Mesothelial cell of epicardium (in vitro differentiated cells): ENCODE data around the gene ZNF26. TPM values are rescaled to one million over a fixed set of nuclear protein-coding genes. Genes with fewer than 3 reads are reported as not detected.
A peak's percentile ranks its signal among the peaks of the same experiment; 100 is the strongest.

ENCODE experiments used
- DNase-seq, 2 experiments: peaks; one replicate each; pipeline ENCODE4 v3.0.0; 2021; ENCODE audit warnings: low spot score in 2 of 2; ENCODE audit not compliant: unreplicated experiment in 2 of 2
- H3K27ac Mint-ChIP-seq: 2 replicates; pipeline ENCODE4 v1.8.0; 2021; ENCODE audit warnings: mixed read lengths
- H3K27me3 Mint-ChIP-seq: 2 replicates; pipeline ENCODE4 v1.8.0; 2021; ENCODE audit warnings: low read depth, mixed read lengths
- H3K36me3 Mint-ChIP-seq: 2 replicates; pipeline ENCODE4 v1.8.0; 2021; ENCODE audit warnings: mixed read lengths
- H3K4me1 Mint-ChIP-seq: 2 replicates; pipeline ENCODE4 v1.8.0; 2021; ENCODE audit warnings: mixed read lengths
- H3K4me3 Mint-ChIP-seq: 2 replicates; pipeline ENCODE4 v1.8.0; 2021; ENCODE audit warnings: mild to moderate bottlenecking, moderate library complexity, mixed read lengths
- H3K9me3 Mint-ChIP-seq: 2 replicates; pipeline ENCODE4 v1.8.0; 2021; ENCODE audit warnings: mixed read lengths
- total RNA-seq: library from RNA; stranded (reverse); gene quantifications from 3 replicates; pipeline ENCODE4 v1.2.1, GENCODE V29; 2021
- TF ChIP-seq, protein P1 (sequence below): fragments of 200-600 bp; sonication (generic); IDR thresholded peaks from one replicate; pipeline ENCODE4 v1.5.0; 2021; ENCODE audit warnings: antibody characterized with exemption; ENCODE audit not compliant: unreplicated experiment

Gene ZNF26
- total RNA-seq, 1 donor from 2014 or later: 21.0 TPM

DNA sequence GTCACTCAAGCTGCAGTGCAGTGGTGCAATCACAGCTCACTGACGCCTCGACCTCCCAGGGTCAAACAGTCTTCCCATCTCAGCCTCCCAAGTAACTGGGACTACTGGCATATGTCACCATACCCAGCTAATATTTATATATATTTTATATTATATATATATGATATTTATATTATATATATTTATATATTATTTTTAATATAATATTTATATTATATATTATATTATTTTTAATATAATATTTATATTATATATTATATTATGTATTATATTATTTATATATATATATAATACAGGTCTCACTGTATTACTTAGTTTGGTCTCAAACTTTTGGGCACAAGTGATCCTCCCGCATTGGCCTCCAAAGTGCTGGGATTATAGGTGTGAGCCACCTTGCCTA lies 60.5 kb downstream of the ZNF26 start:
- Mint-ChIP-seq H3K27me3 (no peaks in the 10 kb centered on the region), H3K27ac (no peak overlapping the region), H3K4me3 (no peak overlapping the region), H3K9me3 (peaks cover 77% of the 10 kb centered on the region), H3K36me3 (peaks cover 91% of the 10 kb centered on the region), H3K4me1 (no peaks in the 10 kb centered on the region)
- TF ChIP-seq, protein P1, sequence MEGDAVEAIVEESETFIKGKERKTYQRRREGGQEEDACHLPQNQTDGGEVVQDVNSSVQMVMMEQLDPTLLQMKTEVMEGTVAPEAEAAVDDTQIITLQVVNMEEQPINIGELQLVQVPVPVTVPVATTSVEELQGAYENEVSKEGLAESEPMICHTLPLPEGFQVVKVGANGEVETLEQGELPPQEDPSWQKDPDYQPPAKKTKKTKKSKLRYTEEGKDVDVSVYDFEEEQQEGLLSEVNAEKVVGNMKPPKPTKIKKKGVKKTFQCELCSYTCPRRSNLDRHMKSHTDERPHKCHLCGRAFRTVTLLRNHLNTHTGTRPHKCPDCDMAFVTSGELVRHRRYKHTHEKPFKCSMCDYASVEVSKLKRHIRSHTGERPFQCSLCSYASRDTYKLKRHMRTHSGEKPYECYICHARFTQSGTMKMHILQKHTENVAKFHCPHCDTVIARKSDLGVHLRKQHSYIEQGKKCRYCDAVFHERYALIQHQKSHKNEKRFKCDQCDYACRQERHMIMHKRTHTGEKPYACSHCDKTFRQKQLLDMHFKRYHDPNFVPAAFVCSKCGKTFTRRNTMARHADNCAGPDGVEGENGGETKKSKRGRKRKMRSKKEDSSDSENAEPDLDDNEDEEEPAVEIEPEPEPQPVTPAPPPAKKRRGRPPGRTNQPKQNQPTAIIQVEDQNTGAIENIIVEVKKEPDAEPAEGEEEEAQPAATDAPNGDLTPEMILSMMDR: no peak
- no peak for DNase-seq

DNA sequence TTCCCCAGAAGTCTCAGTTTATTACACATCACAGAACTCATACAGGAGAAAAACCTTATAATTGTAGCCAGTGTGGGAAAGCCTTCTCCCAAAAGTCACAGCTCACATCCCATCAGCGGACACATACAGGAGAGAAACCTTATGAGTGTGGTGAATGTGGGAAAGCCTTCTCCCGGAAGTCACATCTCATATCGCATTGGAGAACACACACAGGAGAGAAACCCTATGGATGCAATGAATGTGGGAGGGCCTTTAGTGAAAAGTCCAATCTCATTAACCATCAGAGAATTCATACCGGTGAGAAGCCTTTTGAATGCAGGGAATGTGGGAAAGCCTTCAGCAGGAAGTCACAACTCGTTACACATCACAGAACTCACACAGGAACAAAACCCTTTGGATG lies 71.3 kb downstream of the ZNF26 start:
- TF ChIP-seq, protein P1: no peak
- H3K27ac Mint-ChIP-seq: peak overlapping the region; percentile 60
- H3K36me3 Mint-ChIP-seq: peaks cover 81% of the 10 kb centered on the region
- no peaks in the 10 kb centered on the region for H3K4me1 Mint-ChIP-seq
- H3K4me3 Mint-ChIP-seq: no peak overlapping the region
- H3K9me3 Mint-ChIP-seq: peaks cover 63% of the 10 kb centered on the region
- DNase-seq: no peak
- no peaks in the 10 kb centered on the region for H3K27me3 Mint-ChIP-seq

DNA sequence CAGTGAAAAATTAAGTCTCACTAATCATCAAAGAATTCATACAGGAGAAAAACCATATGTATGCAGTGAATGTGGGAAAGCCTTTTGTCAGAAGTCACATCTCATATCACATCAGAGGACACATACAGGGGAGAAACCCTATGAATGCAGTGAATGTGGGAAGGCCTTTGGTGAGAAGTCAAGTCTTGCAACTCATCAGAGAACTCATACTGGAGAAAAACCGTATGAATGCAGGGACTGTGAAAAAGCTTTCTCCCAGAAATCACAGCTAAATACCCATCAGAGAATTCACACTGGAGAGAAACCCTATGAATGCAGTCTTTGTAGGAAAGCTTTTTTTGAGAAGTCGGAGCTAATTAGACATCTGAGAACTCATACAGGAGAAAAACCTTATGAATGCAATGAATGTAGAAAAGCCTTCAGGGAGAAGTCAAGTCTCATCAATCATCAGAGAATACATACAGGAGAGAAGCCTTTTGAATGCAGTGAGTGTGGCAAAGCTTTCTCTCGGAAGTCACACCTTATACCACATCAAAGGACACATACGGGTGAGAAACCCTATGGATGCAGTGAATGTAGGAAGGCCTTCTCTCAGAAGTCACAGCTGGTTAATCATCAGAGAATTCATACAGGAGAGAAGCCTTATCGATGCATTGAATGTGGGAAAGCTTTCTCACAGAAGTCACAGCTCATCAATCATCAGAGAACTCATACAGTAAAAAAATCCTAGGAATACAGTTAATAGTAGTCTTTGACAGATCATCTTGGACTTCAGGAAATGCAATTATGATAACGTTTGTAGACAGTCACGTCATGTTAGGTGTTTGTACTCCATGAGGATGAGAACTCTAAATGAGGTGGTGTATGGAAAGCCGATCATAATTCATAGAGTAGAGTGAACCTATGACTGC lies 72.3 kb downstream of the ZNF26 start:
- Mint-ChIP-seq H3K27me3 (no peaks in the 10 kb centered on the region), H3K36me3 (peaks cover 82% of the 10 kb centered on the region), H3K4me1 (no peaks in the 10 kb centered on the region), H3K4me3 (no peak overlapping the region), H3K27ac (peak overlapping the region; percentile 47), H3K9me3 (peaks cover 63% of the 10 kb centered on the region)
- DNase-seq: no peak
- TF ChIP-seq, protein P1: no peak

DNA sequence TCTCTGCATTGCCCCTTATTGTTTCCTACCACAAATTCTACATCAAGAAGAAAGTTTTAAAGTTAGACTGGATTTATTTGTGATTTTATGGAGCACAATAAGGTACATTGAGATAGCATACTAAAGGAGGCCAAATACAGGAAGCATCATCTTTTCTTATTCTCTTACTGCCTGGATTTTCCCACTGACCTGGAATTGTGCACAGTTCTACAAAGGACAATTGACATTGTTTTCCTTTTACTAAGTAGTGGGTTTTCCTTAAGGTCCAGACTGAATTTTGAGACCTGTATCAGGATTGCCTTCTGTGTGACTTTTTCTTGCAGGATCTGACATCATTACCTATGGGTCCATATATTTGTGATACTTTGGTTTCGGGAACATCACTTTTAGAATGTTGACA lies 75.8 kb downstream of the ZNF26 start:
- TF ChIP-seq, protein P1: no peak
- Mint-ChIP-seq H3K27me3 (no peaks in the 10 kb centered on the region), H3K4me3 (no peak overlapping the region), H3K36me3 (peaks cover 81% of the 10 kb centered on the region), H3K27ac (no peak overlapping the region), H3K4me1 (no peaks in the 10 kb centered on the region), H3K9me3 (peaks cover 71% of the 10 kb centered on the region)
- DNase-seq: no peak

DNA sequence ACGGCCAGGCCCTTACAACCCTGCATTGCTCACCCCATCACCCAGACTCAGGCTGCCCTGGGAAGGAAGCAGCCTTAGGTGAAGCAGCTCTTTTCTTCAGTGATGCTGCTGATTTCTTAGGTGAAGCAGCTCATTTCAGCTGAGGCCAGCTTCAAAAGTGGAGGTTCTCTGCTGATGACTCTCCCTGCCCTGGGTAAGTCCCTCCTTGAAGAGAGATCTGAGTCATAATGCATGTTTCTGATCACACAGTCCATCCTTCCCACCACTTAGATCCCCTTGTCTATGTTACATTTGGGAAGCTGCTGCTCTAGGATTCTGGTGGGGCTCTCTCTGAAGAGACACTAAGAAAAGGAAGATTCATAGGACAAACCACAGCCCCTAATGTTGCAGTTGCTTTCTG lies 77.4 kb downstream of the ZNF26 start:
- no peak for DNase-seq
- Mint-ChIP-seq H3K9me3 (peaks cover 66% of the 10 kb centered on the region), H3K27ac (no peak overlapping the region), H3K36me3 (peaks cover 65% of the 10 kb centered on the region), H3K4me1 (no peaks in the 10 kb centered on the region), H3K4me3 (no peak overlapping the region), H3K27me3 (no peaks in the 10 kb centered on the region)
- TF ChIP-seq, protein P1: no peak
